Activated naive CD8-positive, alpha-beta T cell (primary cell): ENCODE results near the gene UVRAG.
"Not testable (repeated sequence)": the region's sequence is repeated elsewhere in the genome, so short reads cannot be mapped to it uniquely, and the experiment has no call there.

Experiments
- H3K27ac Mint-ChIP-seq: one replicate; pipeline ENCODE4 v1.8.0; 2021; ENCODE audit warnings: mixed read lengths
- H3K27me3 Mint-ChIP-seq: one replicate; pipeline ENCODE4 v1.8.0; 2021; ENCODE audit warnings: mixed read lengths
- H3K36me3 Mint-ChIP-seq: one replicate; pipeline ENCODE4 v1.8.0; 2021; ENCODE audit warnings: mixed read lengths
- H3K4me1 Mint-ChIP-seq: one replicate; pipeline ENCODE4 v1.8.0; 2021; ENCODE audit warnings: low read depth, mixed read lengths
- H3K4me3 Mint-ChIP-seq: one replicate; pipeline ENCODE4 v1.8.0; 2021; ENCODE audit warnings: mild to moderate bottlenecking, mixed read lengths
- H3K9me3 Mint-ChIP-seq: one replicate; pipeline ENCODE4 v1.8.0; 2021; ENCODE audit warnings: low read depth, mixed read lengths

The UVRAG gene

GRCh38 chr11:75945446-75945845 lies 130.4 kb downstream of the UVRAG start:
- Mint-ChIP-seq H3K27me3 (no peaks in the 10 kb centered on the region), H3K27ac (no peak overlapping the region)

GRCh38 chr11:75945947-75946346 lies 130.9 kb downstream of the UVRAG start:
- peaks cover 23% of the 10 kb centered on the region for H3K4me1 Mint-ChIP-seq
- H3K4me3 Mint-ChIP-seq: no peak overlapping the region
- H3K9me3 Mint-ChIP-seq: no peaks in the 10 kb centered on the region
- no peaks in the 10 kb centered on the region for H3K36me3 Mint-ChIP-seq
- H3K27ac Mint-ChIP-seq: no peak overlapping the region
- H3K27me3 Mint-ChIP-seq: no peaks in the 10 kb centered on the region

More at GRCh38 chr11:75945446-75945845, 130.4 kb downstream of the UVRAG start:
- H3K4me1 Mint-ChIP-seq: peaks cover 20% of the 10 kb centered on the region
- no peak overlapping the region for H3K4me3 Mint-ChIP-seq
- no peaks in the 10 kb centered on the region for H3K36me3 Mint-ChIP-seq
- no peaks in the 10 kb centered on the region for H3K9me3 Mint-ChIP-seq

GRCh38 chr11:75946531-75947530 lies 131.8 kb downstream of the UVRAG start:
- peaks cover 23% of the 10 kb centered on the region for H3K4me1 Mint-ChIP-seq
- no peak overlapping the region for H3K4me3 Mint-ChIP-seq

GRCh38 chr11:75949023-75949672 lies 134.1 kb downstream of the UVRAG start:
- peaks cover 25% of the 10 kb centered on the region for H3K4me1 Mint-ChIP-seq
- H3K9me3 Mint-ChIP-seq: no peaks in the 10 kb centered on the region
- no peak overlapping the region for H3K4me3 Mint-ChIP-seq
- H3K27ac Mint-ChIP-seq: no peak overlapping the region
- peaks cover 3% of the 10 kb centered on the region for H3K36me3 Mint-ChIP-seq
- no peaks in the 10 kb centered on the region for H3K27me3 Mint-ChIP-seq

More at GRCh38 chr11:75946531-75947530, 131.8 kb downstream of the UVRAG start:
- Mint-ChIP-seq H3K27ac (no peak overlapping the region), H3K27me3 (no peaks in the 10 kb centered on the region), H3K36me3 (no peaks in the 10 kb centered on the region), H3K9me3 (no peaks in the 10 kb centered on the region)

- peaks cover 7% of the 10 kb centered on the region for H3K36me3 Mint-ChIP-seq
- H3K4me1 Mint-ChIP-seq: peaks cover 23% of the 10 kb centered on the region
- H3K27me3 Mint-ChIP-seq: no peaks in the 10 kb centered on the region
- no peak overlapping the region for H3K27ac Mint-ChIP-seq
- H3K9me3 Mint-ChIP-seq: no peaks in the 10 kb centered on the region
- H3K4me3 Mint-ChIP-seq: no peak overlapping the region
Observed at GRCh38 chr11:75950141-75950540, 135.1 kb downstream of the UVRAG start.

GRCh38 chr11:75954039-75954438 lies 139.0 kb downstream of the UVRAG start:
- Mint-ChIP-seq H3K36me3 (peaks cover 23% of the 10 kb centered on the region), H3K4me3 (no peak overlapping the region), H3K9me3 (no peaks in the 10 kb centered on the region), H3K27me3 (no peaks in the 10 kb centered on the region), H3K27ac (no peak overlapping the region), H3K4me1 (peaks cover 12% of the 10 kb centered on the region)

- Mint-ChIP-seq H3K4me3 (no peak overlapping the region), H3K9me3 (no peaks in the 10 kb centered on the region), H3K4me1 (peaks cover 17% of the 10 kb centered on the region), H3K27ac (no peak overlapping the region), H3K36me3 (peaks cover 26% of the 10 kb centered on the region), H3K27me3 (no peaks in the 10 kb centered on the region)
Observed at GRCh38 chr11:75955443-75955842, 140.4 kb downstream of the UVRAG start.

GRCh38 chr11:75959540-75959939 lies 144.5 kb downstream of the UVRAG start:
- no peaks in the 10 kb centered on the region for H3K27me3 Mint-ChIP-seq
- H3K36me3 Mint-ChIP-seq: peaks cover 31% of the 10 kb centered on the region
- H3K4me3 Mint-ChIP-seq: no peak overlapping the region
- no peak overlapping the region for H3K27ac Mint-ChIP-seq
- peaks cover 9% of the 10 kb centered on the region for H3K4me1 Mint-ChIP-seq
- H3K9me3 Mint-ChIP-seq: no peaks in the 10 kb centered on the region

- H3K27ac Mint-ChIP-seq: no peak overlapping the region
- no peaks in the 10 kb centered on the region for H3K27me3 Mint-ChIP-seq
- H3K36me3 Mint-ChIP-seq: peaks cover 23% of the 10 kb centered on the region
- peaks cover 10% of the 10 kb centered on the region for H3K4me1 Mint-ChIP-seq
- no peak overlapping the region for H3K4me3 Mint-ChIP-seq
- no peaks in the 10 kb centered on the region for H3K9me3 Mint-ChIP-seq
Observed at GRCh38 chr11:75964071-75964470, 149.1 kb downstream of the UVRAG start.

GRCh38 chr11:75966537-75967287 lies 151.7 kb downstream of the UVRAG start:
- H3K27ac Mint-ChIP-seq: no peak overlapping the region

GRCh38 chr11:75968021-75968625 lies 153.1 kb downstream of the UVRAG start:
- Mint-ChIP-seq H3K36me3 (peaks cover 33% of the 10 kb centered on the region), H3K27ac (no peak overlapping the region), H3K27me3 (no peaks in the 10 kb centered on the region), H3K4me1 (peaks cover 7% of the 10 kb centered on the region), H3K4me3 (no peak overlapping the region), H3K9me3 (peaks cover 13% of the 10 kb centered on the region)

More at GRCh38 chr11:75966537-75967287, 151.7 kb downstream of the UVRAG start:
- Mint-ChIP-seq H3K4me1 (peaks cover 7% of the 10 kb centered on the region), H3K9me3 (peaks cover 1% of the 10 kb centered on the region), H3K4me3 (no peak overlapping the region), H3K36me3 (peaks cover 24% of the 10 kb centered on the region), H3K27me3 (no peaks in the 10 kb centered on the region)

GRCh38 chr11:75969626-75970308 lies 154.8 kb downstream of the UVRAG start:
- peaks cover 7% of the 10 kb centered on the region for H3K4me1 Mint-ChIP-seq

GRCh38 chr11:75973710-75974109 lies 158.7 kb downstream of the UVRAG start:
- not testable (repeated sequence) for H3K27ac Mint-ChIP-seq, H3K27me3 Mint-ChIP-seq, H3K4me3 Mint-ChIP-seq
- Mint-ChIP-seq H3K9me3 (peaks cover 16% of the 10 kb centered on the region), H3K36me3 (peaks cover 24% of the 10 kb centered on the region), H3K4me1 (peaks cover 21% of the 10 kb centered on the region)

More at GRCh38 chr11:75969626-75970308, 154.8 kb downstream of the UVRAG start:
- Mint-ChIP-seq H3K36me3 (peaks cover 30% of the 10 kb centered on the region), H3K9me3 (peaks cover 16% of the 10 kb centered on the region), H3K27me3 (no peaks in the 10 kb centered on the region), H3K27ac (no peak overlapping the region), H3K4me3 (no peak overlapping the region)

GRCh38 chr11:75979075-75979474 lies 164.1 kb downstream of the UVRAG start:
- H3K4me3 Mint-ChIP-seq, H3K27ac Mint-ChIP-seq, H3K27me3 Mint-ChIP-seq, H3K9me3 Mint-ChIP-seq: not testable (repeated sequence)
- Mint-ChIP-seq H3K36me3 (peaks cover 16% of the 10 kb centered on the region), H3K4me1 (peaks cover 23% of the 10 kb centered on the region)
